Endodermal cell (in vitro differentiated cells): ENCODE measurements around the gene LRIG1. TPM values are rescaled to one million over a fixed set of nuclear protein-coding genes. Genes with fewer than 3 reads are reported as not detected.

Experiments
- DNase-seq: peaks from one replicate; pipeline ENCODE4 v3.0.0-alpha.2; 2017
- H3K27ac ChIP-seq: 2 replicates; pipeline ENCODE4 v1.5.1; 2013; ENCODE audit warnings: mild to moderate bottlenecking, low read depth, low read length, moderate library complexity
- H3K27me3 ChIP-seq: 2 replicates; pipeline ENCODE4 v1.6.1; 2013; ENCODE audit warnings: mild to moderate bottlenecking, low read length, moderate library complexity; ENCODE audit not compliant: insufficient read depth, control insufficient read depth, poor library complexity, severe bottlenecking
- H3K36me3 ChIP-seq: 2 replicates; pipeline ENCODE4 v1.7.0; 2013; ENCODE audit warnings: mild to moderate bottlenecking, low read length, moderate library complexity; ENCODE audit not compliant: control insufficient read depth, insufficient read depth
- H3K4me1 ChIP-seq: one replicate; pipeline ENCODE4 v1.7.0; 2013; ENCODE audit warnings: low read length; ENCODE audit not compliant: control insufficient read depth, insufficient read depth
- H3K4me3 ChIP-seq: 2 replicates; pipeline ENCODE4 v1.5.1; 2013; ENCODE audit warnings: mild to moderate bottlenecking, low read length, moderate library complexity
- H3K9ac ChIP-seq: 2 replicates; pipeline ENCODE4 v1.6.1; 2013; ENCODE audit warnings: mild to moderate bottlenecking, low read length, moderate library complexity; ENCODE audit not compliant: poor library complexity, severe bottlenecking; ENCODE audit errors: extremely low read depth
- H3K9me3 ChIP-seq: 2 replicates; pipeline ENCODE4 v1.6.1; 2013; ENCODE audit warnings: mild to moderate bottlenecking, low read length, moderate library complexity; ENCODE audit not compliant: control insufficient read depth
- H3K27ac Mint-ChIP-seq: 2 replicates; pipeline ENCODE4 v1.8.0; 2020; ENCODE audit warnings: mixed read lengths
- H3K27me3 Mint-ChIP-seq: 2 replicates; pipeline ENCODE4 v1.8.0; 2021; ENCODE audit warnings: mild to moderate bottlenecking, mixed read lengths; ENCODE audit not compliant: insufficient read depth
- H3K36me3 Mint-ChIP-seq: 2 replicates; pipeline ENCODE4 v1.8.0; 2020; ENCODE audit warnings: low read depth, mixed read lengths
- H3K4me1 Mint-ChIP-seq: 2 replicates; pipeline ENCODE4 v1.8.0; 2020; ENCODE audit warnings: mixed read lengths
- H3K4me3 Mint-ChIP-seq: 2 replicates; pipeline ENCODE4 v1.8.0; 2020; ENCODE audit warnings: mild to moderate bottlenecking, moderate library complexity, mixed read lengths
- H3K9me3 Mint-ChIP-seq: 2 replicates; pipeline ENCODE4 v1.8.0; 2020; ENCODE audit warnings: mild to moderate bottlenecking, mixed read lengths
- WGBS, 2 experiments: methylation state at CpG; one replicate each; pipeline versions ENCODE4 v1.1.5 to v1.1.7; 2013; ENCODE audit warnings: missing lambda C conversion rate in 2 of 2, mixed read lengths in 1 of 2; ENCODE audit not compliant: insufficient coverage in 1 of 2, insufficient read length in 1 of 2; 5-methylcytosine and 5-hydroxymethylcytosine counted together
- total RNA-seq, 2 donors: library from RNA; stranded (reverse); fragmentation: NEBNext Ultra II Directional in 1 of 2; extraction: Animal tissue kit (Norgen Biotek cat#: 25700) in 1 of 2; gene quantifications; 2 replicates in 1 of 2; 3 replicates in 1 of 2; pipeline ENCODE4 v1.2.1, GENCODE V29; 2021
- TF ChIP-seq, protein P1 (sequence below): fragments of 200-600 bp; sonication (generic); conservative IDR thresholded peaks from 2 replicates; pipeline ENCODE4 v1.5.0; 2021; ENCODE audit warnings: antibody characterized with exemption, mild to moderate bottlenecking

The LRIG1 gene
- total RNA-seq, 2 donors from 2014 or later, result 37.5 to 42.3 TPM

DNA sequence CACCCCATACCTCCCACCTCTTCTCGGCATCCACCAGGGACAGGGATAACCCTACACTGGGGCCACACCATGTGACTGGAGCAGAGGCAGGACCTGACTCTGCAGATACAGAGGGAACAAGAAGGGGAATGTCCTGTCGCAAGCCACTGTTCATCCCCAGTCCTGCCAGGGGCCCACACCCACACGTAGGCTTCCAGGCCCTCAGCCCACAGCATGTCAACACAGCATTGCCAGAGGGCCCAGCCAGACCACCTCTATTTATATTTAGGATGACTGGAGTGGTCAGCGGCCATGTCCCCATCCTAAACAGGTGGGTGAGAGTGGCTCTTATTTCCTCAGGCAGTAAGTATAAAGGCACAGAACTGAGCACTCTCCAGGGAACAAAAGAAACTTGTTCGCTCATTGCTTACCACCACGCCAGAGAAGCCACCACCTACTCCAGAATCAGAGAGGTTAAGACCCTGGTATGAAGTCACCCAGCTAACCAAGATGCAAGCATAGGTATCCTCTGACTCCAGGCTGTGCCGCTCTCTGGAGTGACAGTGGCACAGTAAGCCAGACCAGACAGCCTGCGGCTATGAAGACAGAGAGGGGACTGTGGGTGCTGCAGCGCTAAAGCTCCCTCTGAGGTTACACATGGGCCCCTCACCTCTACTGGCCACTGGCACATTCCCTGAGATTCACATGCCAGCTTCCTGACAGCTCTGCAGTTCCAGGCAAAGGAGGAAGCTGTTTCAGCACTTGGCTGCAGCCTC is 67.9 kb downstream of the LRIG1 start:
- Mint-ChIP-seq H3K27ac (no peak overlapping the region), H3K36me3 (peaks cover 11% of the 10 kb centered on the region), H3K27me3 (peaks cover 2% of the 10 kb centered on the region), H3K4me1 (peaks cover 59% of the 10 kb centered on the region), H3K9me3 (no peaks in the 10 kb centered on the region), H3K4me3 (no peak overlapping the region)
- no peaks in the 10 kb centered on the region for H3K27me3 ChIP-seq
- no peaks in the 10 kb centered on the region for H3K9me3 ChIP-seq
- DNase-seq, result no peak
- TF ChIP-seq, protein P1, sequence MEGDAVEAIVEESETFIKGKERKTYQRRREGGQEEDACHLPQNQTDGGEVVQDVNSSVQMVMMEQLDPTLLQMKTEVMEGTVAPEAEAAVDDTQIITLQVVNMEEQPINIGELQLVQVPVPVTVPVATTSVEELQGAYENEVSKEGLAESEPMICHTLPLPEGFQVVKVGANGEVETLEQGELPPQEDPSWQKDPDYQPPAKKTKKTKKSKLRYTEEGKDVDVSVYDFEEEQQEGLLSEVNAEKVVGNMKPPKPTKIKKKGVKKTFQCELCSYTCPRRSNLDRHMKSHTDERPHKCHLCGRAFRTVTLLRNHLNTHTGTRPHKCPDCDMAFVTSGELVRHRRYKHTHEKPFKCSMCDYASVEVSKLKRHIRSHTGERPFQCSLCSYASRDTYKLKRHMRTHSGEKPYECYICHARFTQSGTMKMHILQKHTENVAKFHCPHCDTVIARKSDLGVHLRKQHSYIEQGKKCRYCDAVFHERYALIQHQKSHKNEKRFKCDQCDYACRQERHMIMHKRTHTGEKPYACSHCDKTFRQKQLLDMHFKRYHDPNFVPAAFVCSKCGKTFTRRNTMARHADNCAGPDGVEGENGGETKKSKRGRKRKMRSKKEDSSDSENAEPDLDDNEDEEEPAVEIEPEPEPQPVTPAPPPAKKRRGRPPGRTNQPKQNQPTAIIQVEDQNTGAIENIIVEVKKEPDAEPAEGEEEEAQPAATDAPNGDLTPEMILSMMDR, result no peak
- WGBS, 2 experiments, result 95 to 96% methylated on average over 3 to 9 of the region's 9 CpGs
- H3K4me1 ChIP-seq, result peaks cover 15% of the 10 kb centered on the region
- no peak overlapping the region for H3K27ac ChIP-seq
- H3K36me3 ChIP-seq, result peaks cover 38% of the 10 kb centered on the region
- H3K9ac ChIP-seq, result no peak overlapping the region
- no peak overlapping the region for H3K4me3 ChIP-seq

DNA sequence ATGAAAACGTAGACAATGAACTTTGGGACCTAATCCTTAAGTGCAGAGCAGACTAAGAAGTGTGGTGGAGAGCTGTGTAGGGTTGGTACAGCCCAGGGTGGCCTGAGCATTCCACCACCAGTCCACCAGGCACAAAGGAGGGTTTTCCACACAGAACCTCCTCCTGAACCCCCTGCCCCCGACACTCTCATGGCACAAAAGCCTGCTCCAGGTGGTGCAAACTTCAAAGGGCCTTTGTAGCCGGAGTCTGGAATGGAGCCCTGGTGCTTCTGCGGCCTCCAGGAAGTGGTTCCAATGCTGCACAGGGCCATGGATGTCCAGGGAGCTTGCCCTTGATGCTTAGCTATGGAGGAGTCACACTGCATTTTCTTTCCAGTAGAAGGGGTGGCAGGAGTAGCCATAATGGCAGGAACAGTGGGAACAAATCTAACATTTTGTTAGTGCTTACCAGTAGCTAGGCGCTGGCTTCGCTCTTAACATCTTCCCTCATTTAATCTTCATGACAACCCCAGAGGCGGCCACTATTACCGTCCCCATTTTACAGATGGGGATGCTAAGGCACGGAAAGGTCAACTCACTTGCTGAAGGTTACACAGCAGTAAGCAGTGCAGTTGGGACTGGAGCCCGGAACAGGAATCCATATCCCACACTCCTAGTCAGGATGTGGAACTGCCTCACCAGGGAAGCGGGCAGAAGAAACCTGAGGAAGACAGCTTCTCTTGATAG is 68.6 kb downstream of the LRIG1 start:
- no peaks in the 10 kb centered on the region for H3K27me3 ChIP-seq
- peaks cover 14% of the 10 kb centered on the region for H3K4me1 ChIP-seq
- Mint-ChIP-seq H3K36me3 (peaks cover 11% of the 10 kb centered on the region), H3K9me3 (no peaks in the 10 kb centered on the region), H3K4me3 (no peak overlapping the region), H3K27ac (no peak overlapping the region), H3K4me1 (peaks cover 53% of the 10 kb centered on the region), H3K27me3 (peaks cover 2% of the 10 kb centered on the region)
- WGBS, 2 experiments, result 93 to 100% methylated on average over 6 to 11 of the region's 11 CpGs
- H3K4me3 ChIP-seq, result no peak overlapping the region
- no peak overlapping the region for H3K27ac ChIP-seq
- H3K36me3 ChIP-seq, result peaks cover 41% of the 10 kb centered on the region
- no peak for DNase-seq
- TF ChIP-seq, protein P1, result no peak
- no peaks in the 10 kb centered on the region for H3K9me3 ChIP-seq
- no peak overlapping the region for H3K9ac ChIP-seq

DNA sequence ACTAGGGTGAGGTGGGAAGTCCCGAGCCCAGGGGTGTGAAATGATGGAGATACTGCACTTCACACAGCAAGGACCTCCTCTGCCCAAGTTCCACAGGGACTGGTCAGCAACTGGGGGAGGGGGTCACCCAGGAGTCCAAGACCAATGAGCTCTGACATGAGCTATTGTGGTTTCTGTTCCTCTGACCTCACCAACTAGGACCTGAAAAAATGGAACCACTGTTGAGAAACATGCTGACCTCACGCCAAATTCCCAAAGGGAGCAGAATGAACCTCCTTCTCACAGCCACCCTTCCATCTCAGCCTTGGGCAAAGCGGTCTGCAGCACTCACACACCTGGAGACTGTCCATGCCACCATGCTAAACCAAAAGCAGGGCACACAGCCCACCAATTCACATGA is 69.3 kb downstream of the LRIG1 start:
- Mint-ChIP-seq H3K27ac (no peak overlapping the region), H3K27me3 (no peaks in the 10 kb centered on the region), H3K36me3 (peaks cover 11% of the 10 kb centered on the region), H3K4me3 (no peak overlapping the region), H3K4me1 (peaks cover 51% of the 10 kb centered on the region), H3K9me3 (no peaks in the 10 kb centered on the region)
- WGBS, 2 experiments, result 89 to 95% methylated on average over 1 to 3 of the region's 3 CpGs
- Histone ChIP-seq H3K4me1 (peaks cover 7% of the 10 kb centered on the region), H3K27me3 (no peaks in the 10 kb centered on the region), H3K9ac (no peak overlapping the region), H3K27ac (no peak overlapping the region), H3K36me3 (peaks cover 41% of the 10 kb centered on the region), H3K4me3 (no peak overlapping the region), H3K9me3 (no peaks in the 10 kb centered on the region)
- DNase-seq, result no peak
- TF ChIP-seq, protein P1, result no peak
